OCI-LY1 (cell line): ENCODE data around the gene ILDR1.

Experiments used
- H2AFZ ChIP-seq: fragments of 200-600 bp; sonication (generic), shearing (Covaris generic); 2 replicates; pipeline ENCODE4 v1.6.0; 2014; ENCODE audit warnings: antibody characterized with exemption, mild to moderate bottlenecking, low read length
- H3F3A ChIP-seq: fragments of 200-600 bp; sonication (generic), shearing (Covaris generic); 2 replicates; pipeline ENCODE4 v1.6.0; 2014; ENCODE audit warnings: mild to moderate bottlenecking, antibody characterized with exemption, low read length, moderate library complexity; ENCODE audit not compliant: insufficient read depth
- H3K27ac ChIP-seq: fragments of 200-600 bp; sonication (generic); 2 replicates; pipeline ENCODE4 v1.5.1; 2014; ENCODE audit warnings: low read length, mixed run types, mild to moderate bottlenecking, low read depth; ENCODE audit not compliant: poor library complexity, severe bottlenecking
- H3K27me3 ChIP-seq: fragments of 200-600 bp; sonication (generic); 2 replicates; pipeline ENCODE4 v1.6.0; 2014; ENCODE audit warnings: antibody characterized with exemption, mild to moderate bottlenecking, low read length, moderate library complexity; ENCODE audit not compliant: insufficient read depth
- H3K36me3 ChIP-seq: fragments of 200-600 bp; sonication (generic); 2 replicates; pipeline ENCODE4 v1.6.1; 2014; ENCODE audit warnings: mild to moderate bottlenecking, antibody characterized with exemption, low read length, moderate library complexity, mixed read lengths; ENCODE audit not compliant: insufficient read depth
- H3K4me1 ChIP-seq: fragments of 200-600 bp; sonication (generic); 2 replicates; pipeline ENCODE4 v1.5.1; 2014; ENCODE audit warnings: mild to moderate bottlenecking, low read length, moderate library complexity; ENCODE audit not compliant: insufficient read depth, severe bottlenecking
- H3K4me2 ChIP-seq: fragments of 200-600 bp; sonication (generic), shearing (Covaris generic); 2 replicates; pipeline ENCODE4 v1.6.1; 2014; ENCODE audit warnings: low read length
- H3K4me3 ChIP-seq: fragments of 200-600 bp; sonication (generic); 2 replicates; pipeline ENCODE4 v1.5.1; 2014; ENCODE audit warnings: low read length, low read depth, mild to moderate bottlenecking, mixed read lengths; ENCODE audit not compliant: poor library complexity, severe bottlenecking
- H3K79me2 ChIP-seq: fragments of 200-600 bp; shearing (Covaris generic); 2 replicates; pipeline ENCODE4 v1.6.1; 2016; ENCODE audit warnings: mixed run types, low read length, mixed read lengths; ENCODE audit not compliant: insufficient read depth
- H3K9ac ChIP-seq: fragments of 200-600 bp; sonication (generic), shearing (Covaris generic); 2 replicates; pipeline ENCODE4 v1.6.1; 2014; ENCODE audit warnings: mild to moderate bottlenecking, low read length, mixed read lengths
- H3K9me2 ChIP-seq: fragments of 200-600 bp; sonication (generic), shearing (Covaris generic); 2 replicates; pipeline ENCODE4 v1.6.1; 2014; ENCODE audit warnings: low read depth, mild to moderate bottlenecking, low read length, mixed read lengths
- H3K9me3 ChIP-seq: fragments of 200-600 bp; shearing (Covaris generic); 2 replicates; pipeline ENCODE4 v1.6.1; 2014; ENCODE audit warnings: low read length, mixed read lengths
- H4K20me1 ChIP-seq: fragments of 200-600 bp; sonication (generic), shearing (Covaris generic); 2 replicates; pipeline ENCODE4 v1.6.0; 2016; ENCODE audit warnings: mild to moderate bottlenecking, low read length; ENCODE audit not compliant: insufficient read depth
- EZH2 ChIP-seq: fragments of 200-600 bp; sonication (generic), shearing (Covaris generic); IDR thresholded peaks from 2 replicates; pipeline ENCODE4 v1.8.0; 2017; ENCODE audit warnings: borderline replicate concordance, mixed run types, mild to moderate bottlenecking, antibody characterized with exemption, low read length, moderate library complexity, mixed read lengths
- TF ChIP-seq, protein P1 (sequence below): fragments of 200-600 bp; sonication (generic), shearing (Covaris generic); IDR thresholded peaks from 2 replicates; pipeline ENCODE4 v1.5.1; 2017; ENCODE audit warnings: mild to moderate bottlenecking, antibody characterized with exemption, low read length, moderate library complexity, mixed read lengths

Gene ILDR1

DNA sequence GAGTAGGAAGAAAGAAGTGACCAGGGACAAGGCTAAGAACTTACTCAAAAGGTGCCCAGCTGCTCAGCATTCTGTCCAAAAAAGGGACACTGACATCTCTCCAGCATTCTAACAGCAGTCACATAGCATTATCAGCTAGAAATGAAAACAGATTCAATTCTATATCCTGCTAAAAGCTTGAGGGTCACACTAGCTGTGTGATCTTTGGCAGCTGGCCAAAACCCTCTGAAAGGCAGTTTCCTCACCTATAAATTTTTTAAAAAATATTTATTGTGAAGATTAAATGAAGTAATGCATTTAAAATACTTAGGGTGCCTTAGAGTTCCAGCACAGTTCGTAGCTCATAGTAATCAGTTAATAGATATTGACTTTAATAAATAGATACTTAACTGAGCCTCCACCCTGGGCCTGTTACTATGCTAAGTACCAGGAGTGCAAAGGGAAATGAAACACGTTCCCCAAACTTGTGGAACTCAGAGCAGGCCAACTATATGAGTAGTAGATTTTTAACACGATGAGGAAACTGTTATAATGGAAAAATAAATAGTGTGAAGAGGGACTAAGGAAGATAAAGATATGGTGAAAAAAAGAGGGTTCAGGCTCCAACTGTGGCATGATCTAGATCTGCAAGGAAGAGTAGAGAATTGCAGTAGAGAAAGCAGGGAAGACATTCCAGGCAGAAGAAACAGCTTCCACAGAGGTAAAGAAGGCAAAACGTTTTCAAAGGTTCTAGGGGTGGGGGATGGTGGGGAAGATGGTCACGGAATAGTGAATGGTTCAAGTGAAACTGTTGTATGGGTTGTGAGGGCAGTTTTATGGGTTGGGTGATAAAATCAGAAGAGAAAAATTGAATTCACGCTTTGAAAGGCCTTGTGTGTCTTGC, 44.5 kb upstream of the ILDR1 start:
- no peaks in the 10 kb centered on the region for H3K9me3 ChIP-seq
- peak overlapping the region; percentile 48 for H3K4me3 ChIP-seq
- no peaks in the 10 kb centered on the region for H3K9me2 ChIP-seq
- H3K27me3 ChIP-seq, result no peaks in the 10 kb centered on the region
- peak overlapping the region; percentile 45 for H3K9ac ChIP-seq
- peaks cover 93% of the 10 kb centered on the region for H3K4me1 ChIP-seq
- no peaks in the 10 kb centered on the region for H4K20me1 ChIP-seq
- peaks cover 38% of the 10 kb centered on the region for H3K79me2 ChIP-seq
- no peak for TF ChIP-seq EZH2
- TF ChIP-seq, protein P1, sequence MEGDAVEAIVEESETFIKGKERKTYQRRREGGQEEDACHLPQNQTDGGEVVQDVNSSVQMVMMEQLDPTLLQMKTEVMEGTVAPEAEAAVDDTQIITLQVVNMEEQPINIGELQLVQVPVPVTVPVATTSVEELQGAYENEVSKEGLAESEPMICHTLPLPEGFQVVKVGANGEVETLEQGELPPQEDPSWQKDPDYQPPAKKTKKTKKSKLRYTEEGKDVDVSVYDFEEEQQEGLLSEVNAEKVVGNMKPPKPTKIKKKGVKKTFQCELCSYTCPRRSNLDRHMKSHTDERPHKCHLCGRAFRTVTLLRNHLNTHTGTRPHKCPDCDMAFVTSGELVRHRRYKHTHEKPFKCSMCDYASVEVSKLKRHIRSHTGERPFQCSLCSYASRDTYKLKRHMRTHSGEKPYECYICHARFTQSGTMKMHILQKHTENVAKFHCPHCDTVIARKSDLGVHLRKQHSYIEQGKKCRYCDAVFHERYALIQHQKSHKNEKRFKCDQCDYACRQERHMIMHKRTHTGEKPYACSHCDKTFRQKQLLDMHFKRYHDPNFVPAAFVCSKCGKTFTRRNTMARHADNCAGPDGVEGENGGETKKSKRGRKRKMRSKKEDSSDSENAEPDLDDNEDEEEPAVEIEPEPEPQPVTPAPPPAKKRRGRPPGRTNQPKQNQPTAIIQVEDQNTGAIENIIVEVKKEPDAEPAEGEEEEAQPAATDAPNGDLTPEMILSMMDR, result no peak
- 0 out of 2 replicates have a peak, but pooled peaks cover 3% of the 10 kb centered on the region for H3K36me3 ChIP-seq
- H3K4me2 ChIP-seq, result peak overlapping the region; percentile 74
- peak overlapping the region; percentile 88 for H3K27ac ChIP-seq
- 0 out of 2 replicates have a peak, but pooled peaks cover 5% of the 10 kb centered on the region for H3F3A ChIP-seq
- H2AFZ ChIP-seq, result no peak overlapping the region

DNA sequence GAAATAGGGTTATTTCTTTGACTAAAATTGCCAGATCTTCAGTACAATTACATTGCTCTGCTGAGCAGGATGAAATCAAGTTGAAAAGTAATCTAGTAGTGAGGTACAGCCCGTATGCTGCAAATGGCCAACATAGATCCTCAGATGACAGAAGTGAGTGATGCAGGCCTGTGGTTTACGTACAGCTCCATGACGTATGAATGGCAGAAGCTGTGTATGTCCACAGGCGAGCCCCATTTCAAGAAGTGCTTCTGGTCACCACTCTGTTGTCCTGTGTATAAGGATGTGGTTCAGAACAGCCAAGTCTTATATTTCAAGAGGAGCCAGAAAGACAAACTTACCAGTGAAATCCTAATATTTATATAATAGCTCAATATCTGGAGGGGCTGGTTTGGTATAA, 42.3 kb upstream of the ILDR1 start:
- Histone ChIP-seq H3K4me2 (peak overlapping the region; percentile 51), H3K9me2 (no peaks in the 10 kb centered on the region), H3K9ac (no peak overlapping the region; the same call in 1 of the 2 replicates), H3K27ac (peak overlapping the region; percentile 88), H3K4me1 (peaks cover 84% of the 10 kb centered on the region), H3K4me3 (peak overlapping the region; percentile 15), H3K36me3 (no peaks in the 10 kb centered on the region), H3K79me2 (peaks cover 47% of the 10 kb centered on the region), H4K20me1 (no peaks in the 10 kb centered on the region), H3K27me3 (no peaks in the 10 kb centered on the region), H3F3A (0 out of 2 replicates have a peak, but pooled peaks cover 5% of the 10 kb centered on the region), H3K9me3 (no peaks in the 10 kb centered on the region), H2AFZ (no peak overlapping the region)
- TF ChIP-seq EZH2, result no peak
- TF ChIP-seq, protein P1, result no peak

DNA sequence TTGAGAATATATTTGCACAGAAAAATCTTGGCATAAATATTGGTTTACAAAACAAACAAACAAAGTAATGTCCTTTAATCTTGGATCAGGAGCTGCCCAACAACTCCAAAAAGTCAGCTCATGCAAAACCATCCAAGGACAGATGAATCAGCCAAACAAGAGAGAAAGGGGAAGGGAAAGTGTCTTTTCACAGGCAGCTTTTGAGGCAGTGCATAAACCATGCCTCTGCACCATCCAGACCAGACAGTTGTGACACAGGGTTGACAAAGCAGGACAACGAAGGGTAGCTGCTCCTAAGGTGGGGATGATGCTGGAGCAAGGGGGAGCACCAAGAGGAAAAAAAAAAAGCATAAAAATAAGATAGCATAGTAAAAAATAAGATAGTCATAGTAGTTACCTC, 41.9 kb upstream of the ILDR1 start:
- peaks cover 47% of the 10 kb centered on the region for H3K79me2 ChIP-seq
- peak overlapping the region; percentile 51 for H3K4me2 ChIP-seq
- TF ChIP-seq, protein P1, result no peak
- TF ChIP-seq EZH2, result no peak
- H3K36me3 ChIP-seq, result no peaks in the 10 kb centered on the region
- H4K20me1 ChIP-seq, result no peaks in the 10 kb centered on the region
- peaks cover 79% of the 10 kb centered on the region for H3K4me1 ChIP-seq
- no peak overlapping the region for H2AFZ ChIP-seq
- H3K4me3 ChIP-seq, result peak overlapping the region; percentile 15
- 0 out of 2 replicates have a peak, but pooled peaks cover 5% of the 10 kb centered on the region for H3F3A ChIP-seq
- peak overlapping the region; percentile 18; the same call in 1 of the 2 replicates for H3K9ac ChIP-seq
- no peaks in the 10 kb centered on the region for H3K9me3 ChIP-seq
- H3K27me3 ChIP-seq, result no peaks in the 10 kb centered on the region
- no peaks in the 10 kb centered on the region for H3K9me2 ChIP-seq
- H3K27ac ChIP-seq, result peak overlapping the region; percentile 88
